CD4-positive, alpha-beta T cell treated with Interferon gamma for 1 hour (primary cell): ENCODE measurements around the gene NAGPA.

Experiments used
- DNase-seq: peaks from one replicate; pipeline ENCODE4 v3.0.0-alpha.2; 2020

Gene NAGPA

GRCh38 chr16:4994719-4995434 lies 38.9 kb downstream of the NAGPA start:
- DNase-seq, result no peak

DNA sequence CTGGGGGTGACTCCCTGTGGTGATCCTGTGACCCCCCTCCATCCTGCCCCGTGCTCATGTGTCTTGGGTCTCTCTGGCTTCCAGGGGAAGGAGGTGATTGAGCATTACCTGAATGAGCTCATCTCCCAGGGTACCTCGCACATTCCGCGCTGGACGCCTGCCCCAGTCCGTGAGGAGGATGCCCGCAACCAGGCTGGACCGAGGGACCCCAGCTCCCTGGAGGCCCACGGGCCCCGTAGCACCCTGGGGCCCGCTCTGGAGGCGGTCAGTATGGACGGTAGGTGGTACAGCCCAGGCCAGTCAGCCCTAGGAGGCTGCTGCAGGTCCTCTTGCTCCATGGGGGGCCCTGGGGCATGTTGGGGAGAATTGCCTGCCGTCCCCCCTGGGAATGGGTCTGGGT lies 42.0 kb downstream of the NAGPA start:
- DNase-seq, result no peak

GRCh38 chr16:4990415-4990814 lies 43.3 kb downstream of the NAGPA start:
- DNase-seq, result no peak

DNA sequence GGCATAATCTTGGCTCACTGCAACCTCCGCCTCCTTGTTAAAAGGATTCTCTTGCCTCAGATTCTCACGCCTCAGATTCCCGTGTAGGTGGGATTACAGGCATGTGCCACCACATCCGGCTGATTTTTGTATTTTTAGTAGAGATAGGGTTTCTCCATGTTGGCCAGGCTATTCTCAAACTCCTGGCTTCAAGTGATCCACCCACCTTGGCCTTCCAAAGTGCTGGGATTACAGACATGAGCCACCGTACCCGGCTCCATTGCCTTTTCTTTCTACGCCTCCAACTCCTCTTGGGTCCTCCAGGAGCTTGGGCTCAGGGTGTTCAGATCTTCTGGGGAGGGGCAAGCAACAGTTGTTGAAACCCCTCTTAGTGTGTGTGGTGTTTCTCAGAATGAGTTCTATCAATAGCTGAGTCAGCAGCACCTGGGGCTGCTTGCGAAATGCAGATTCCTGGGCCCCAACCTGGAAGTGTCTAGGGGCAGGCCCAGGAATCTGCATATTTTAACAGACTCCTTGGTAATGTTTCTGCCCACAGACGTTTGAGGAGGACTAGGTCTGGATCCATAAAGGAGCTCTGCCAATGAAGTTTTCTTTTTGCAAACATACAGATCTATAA lies 44.2 kb downstream of the NAGPA start:
- no peak for DNase-seq

DNA sequence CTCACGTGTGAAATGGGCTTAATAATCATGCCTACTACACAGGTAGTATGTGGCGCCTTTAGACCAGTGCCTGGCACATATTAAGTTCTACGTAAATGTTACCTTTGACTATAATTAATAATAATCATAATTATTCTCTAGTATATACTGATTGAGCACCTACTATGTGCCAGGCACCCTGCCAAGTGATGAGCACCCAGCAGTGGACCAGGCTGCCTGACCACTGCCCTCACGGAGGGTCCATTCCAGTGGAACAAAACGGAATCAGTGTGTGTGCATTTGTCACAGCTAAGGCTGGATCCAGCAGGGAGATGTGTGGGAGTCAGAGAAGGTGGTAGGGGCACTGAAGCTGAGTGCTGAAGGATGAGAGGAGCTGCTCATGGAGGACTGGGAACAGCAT lies 45.1 kb downstream of the NAGPA start:
- no peak for DNase-seq

DNA sequence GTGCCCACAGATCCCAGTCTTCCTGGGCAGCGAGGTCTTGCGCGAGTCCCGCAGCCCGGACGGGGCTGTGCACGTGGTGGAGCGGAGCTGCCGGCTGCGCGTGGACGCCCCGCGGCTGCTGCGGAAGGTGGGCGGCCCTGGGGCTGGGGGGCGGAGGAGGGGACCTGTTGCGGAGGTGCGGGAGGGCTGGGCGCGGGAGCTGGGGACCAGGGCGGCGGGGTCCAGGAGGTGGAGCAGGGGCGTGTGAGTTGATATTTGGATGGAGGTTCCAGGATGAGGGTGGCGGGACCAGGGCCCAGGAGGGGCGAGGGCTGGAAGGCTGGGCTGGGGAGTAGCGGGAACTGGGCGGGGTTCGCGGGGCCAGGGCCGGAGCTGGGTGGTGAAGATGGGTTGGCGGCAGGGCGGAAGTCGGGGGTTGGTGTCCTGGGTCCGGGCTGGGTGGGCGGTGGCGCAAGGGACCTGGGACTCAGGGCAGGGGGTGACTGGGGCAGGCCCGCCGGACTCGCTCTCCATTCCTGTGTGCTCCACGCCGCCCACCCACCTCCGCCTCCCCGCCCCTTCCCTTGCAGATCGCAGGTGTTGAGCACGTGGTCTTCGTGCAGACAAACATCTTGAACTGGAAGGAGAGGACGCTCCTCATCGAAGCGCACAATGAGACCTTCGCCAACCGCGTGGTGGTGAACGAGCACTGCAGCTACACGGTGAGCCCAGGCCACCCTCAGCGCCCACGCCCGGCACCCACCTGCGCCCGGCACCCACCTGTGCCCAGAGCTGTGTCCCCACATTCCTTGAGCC lies 46.0 kb downstream of the NAGPA start:
- DNase-seq, result no peak

GRCh38 chr16:4987250-4987579 lies 46.5 kb downstream of the NAGPA start:
- DNase-seq, result no peak

DNA sequence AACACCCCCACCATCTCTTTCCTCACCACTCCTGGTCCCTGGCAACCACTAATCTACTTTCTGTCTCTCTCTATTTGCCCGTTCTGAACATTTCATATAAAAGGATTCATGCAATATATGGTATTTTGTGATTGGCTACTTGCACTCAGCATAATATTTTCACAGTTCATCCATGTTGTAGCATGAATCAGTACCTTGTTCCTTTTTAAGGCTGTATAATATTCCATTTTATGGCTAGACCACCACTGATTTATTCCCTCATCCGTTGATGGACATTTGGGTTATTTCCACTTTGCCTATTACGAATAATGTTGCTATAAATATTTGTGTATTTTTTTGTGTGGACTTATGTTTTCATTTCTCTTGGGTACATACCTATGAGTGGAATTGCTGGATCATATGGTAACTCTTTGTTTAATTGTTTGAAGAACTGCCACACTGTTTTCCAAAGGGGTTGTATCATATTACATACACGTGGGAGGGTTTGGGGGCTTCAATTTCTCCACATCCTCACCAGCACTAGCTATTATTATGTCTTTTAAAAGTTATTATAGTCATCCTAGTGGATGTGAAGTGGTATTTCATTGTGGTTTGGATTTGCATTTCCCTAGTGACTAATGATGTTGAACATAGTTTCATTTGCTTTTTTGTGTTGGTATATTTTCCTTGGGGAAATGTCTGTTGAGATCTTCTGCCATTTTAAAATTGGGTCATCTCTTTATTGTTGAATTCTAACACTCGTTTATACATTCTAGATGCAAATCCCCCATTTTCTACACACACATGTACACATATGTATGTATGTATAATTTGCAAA lies 49.4 kb downstream of the NAGPA start:
- no peak for DNase-seq

DNA sequence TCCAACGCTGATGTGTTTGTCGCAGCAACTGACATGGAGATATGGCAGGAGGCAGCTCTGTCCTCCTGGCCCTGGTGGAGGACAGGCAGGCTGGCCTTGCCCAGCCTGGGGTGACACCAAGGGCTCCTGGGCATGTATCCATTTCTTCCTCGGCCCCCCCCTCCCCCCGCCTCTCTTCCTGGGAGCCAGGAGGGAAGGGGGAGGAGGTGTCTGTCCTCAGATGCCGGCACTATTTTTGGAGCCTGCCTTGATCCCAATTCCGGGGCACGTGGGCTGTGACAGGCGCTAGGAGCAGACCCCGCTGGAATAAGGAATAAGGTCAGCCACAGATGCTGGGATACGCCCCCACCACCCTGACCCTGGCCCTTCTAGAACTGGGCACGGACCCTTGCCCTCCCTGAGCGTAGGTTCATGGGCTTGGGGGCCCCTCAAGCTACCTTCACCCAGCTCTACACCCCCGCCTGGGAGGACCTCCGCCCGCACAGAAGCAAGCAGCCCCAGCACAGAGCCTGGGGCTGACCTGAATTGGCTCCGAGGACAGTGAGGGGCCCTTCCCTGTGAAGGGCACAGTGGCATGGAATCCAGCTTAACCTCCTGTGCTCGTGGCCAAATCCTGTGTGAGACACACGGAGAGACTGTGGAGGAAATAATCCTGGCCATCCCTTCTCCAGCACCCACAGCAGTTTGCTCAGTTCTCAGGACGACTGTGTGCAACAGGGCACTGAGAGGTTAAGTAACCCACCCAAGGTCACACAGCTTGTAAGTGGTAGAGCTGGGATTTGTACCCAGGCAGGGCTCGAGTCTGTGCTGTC lies 51.5 kb downstream of the NAGPA start:
- no peak for DNase-seq

DNA sequence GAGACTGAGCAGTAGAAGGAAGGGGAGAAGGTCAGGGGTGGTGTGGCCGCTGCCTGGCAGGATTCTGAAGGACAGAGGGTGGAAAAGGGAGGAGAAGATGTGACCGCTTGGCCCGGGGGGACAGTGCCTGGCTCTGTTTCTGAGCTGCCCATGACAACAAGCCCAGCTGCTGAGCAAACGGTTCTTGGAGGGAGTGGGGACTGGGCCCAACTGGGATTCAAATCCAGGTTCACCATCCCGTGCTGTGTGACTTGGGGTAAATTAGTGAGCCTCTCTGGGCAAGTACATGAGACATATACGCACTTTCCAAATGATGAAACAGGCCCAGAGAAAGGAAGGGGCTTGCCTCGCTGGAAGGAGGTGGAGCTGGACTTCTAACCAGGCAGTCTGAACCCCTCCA lies 52.3 kb downstream of the NAGPA start:
- DNase-seq, result no peak

- DNase-seq, result no peak
Measured at GRCh38 chr16:4980691-4981090, 53.0 kb downstream of the NAGPA start.

- no peak for DNase-seq
Measured at GRCh38 chr16:4979736-4980660, 53.7 kb downstream of the NAGPA start.

- DNase-seq, result no peak
Measured at GRCh38 chr16:4979164-4979563, 54.6 kb downstream of the NAGPA start.

GRCh38 chr16:4976611-4977145 lies 57.1 kb downstream of the NAGPA start:
- no peak for DNase-seq

- DNase-seq, result no peak
Measured at GRCh38 chr16:4976079-4976478, 57.7 kb downstream of the NAGPA start.
